DMS 273 (cell line): ENCODE measurements around the gene DSTYK.
"Not testable (repeated sequence)": the region's sequence is repeated elsewhere in the genome, so short reads cannot be mapped to it uniquely, and the experiment has no call there.

Source experiments
- DNase-seq: peaks from one replicate; lab custom pipeline; 2025; ENCODE audit not compliant: unreplicated experiment; lab: John Stamatoyannopoulos, UW

The DSTYK gene

GRCh38 chr1:205179842-205180241 is 31.7 kb downstream of the DSTYK start:
- no peak for DNase-seq

GRCh38 chr1:205172729-205173366 is 38.7 kb downstream of the DSTYK start:
- DNase-seq, result no peak

DNA sequence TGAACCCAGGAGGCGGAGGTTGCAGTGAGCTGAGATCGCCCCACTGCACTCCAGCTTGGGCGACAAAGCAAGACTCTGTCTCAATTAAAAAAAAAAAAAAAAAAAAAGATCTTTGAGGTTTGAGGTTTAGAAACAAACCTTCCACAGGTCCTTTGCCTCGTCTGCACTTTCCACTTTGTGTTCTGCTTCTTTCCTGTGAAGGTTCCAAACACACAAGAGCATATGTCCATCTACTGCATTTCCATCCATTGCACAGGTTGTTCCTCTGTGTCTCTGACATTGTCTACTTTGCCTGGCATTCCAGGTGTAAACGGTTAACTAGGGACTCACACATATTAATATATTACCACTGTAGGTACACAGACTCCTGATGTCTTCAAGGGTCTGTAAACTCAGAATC is 40.1 kb downstream of the DSTYK start:
- no peak for DNase-seq

GRCh38 chr1:205170532-205171269 is 40.8 kb downstream of the DSTYK start:
- no peak for DNase-seq

- no peak for DNase-seq
Observed at GRCh38 chr1:205169248-205169647, 42.3 kb downstream of the DSTYK start.

DNA sequence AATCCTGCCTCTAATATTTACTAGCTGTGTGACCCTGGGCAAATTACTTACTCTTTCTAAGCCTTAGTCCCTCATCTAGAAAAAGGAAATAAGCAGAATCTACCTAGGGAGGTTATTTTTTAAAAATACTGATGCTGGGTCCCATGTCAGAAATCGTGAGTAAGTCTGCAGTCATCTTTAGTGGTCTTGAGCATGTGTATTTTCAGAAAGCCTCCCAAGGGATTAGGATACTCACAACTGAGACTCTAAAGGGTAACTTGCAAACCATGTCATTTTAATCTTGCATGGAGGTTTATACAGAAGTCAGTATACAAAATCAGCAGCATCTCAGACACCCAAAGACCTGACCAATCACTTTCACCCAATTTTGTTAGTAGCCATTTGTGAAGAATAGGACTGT is 43.2 kb downstream of the DSTYK start:
- no peak for DNase-seq

- no peak for DNase-seq
Observed at GRCh38 chr1:205162301-205162700, 49.2 kb downstream of the DSTYK start.

DNA sequence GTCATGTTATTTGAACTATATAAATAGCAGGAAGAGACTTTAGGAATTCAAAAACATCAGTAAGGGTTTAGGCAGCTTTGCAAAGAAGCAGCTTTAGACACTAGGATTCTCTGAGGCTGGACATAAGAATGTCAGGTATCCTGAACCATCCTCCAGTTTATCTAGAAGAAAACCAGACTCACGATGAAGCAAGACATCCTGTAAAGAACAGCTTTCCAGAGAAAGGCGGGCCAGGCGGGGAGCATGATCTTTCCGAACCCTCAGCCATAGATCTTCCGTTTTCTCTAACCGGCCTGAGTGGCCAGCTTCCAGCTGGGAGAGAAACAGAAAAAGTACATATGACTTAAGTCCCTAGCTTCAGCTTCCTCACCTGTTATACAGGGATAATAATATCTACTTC is 50.4 kb downstream of the DSTYK start:
- DNase-seq, result no peak

DNA sequence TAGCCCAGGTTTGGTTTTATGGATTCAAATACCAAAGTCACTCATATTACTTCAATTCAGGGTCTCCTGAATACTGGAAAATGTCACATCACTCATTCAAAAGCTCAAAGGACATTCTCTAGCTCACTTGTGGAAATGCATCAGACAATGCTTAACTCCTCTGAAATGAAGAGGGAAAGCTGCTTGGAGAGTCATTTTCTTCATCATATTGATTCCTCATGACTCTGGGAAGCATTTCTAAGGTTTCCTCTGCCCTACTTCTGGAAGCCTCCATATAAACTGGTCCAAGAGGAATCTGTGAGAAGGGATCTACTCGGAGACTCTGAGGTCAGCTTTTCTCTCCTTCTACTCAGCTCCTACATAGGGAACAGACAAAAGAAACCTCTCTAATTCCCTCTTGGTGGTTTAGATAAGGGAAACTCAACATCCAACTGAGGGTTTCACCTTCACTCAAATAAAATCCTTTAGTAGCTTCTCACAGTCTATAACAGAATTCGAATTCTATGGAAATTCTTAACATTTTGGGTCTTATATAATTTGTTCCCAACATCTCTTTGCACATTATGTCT is 53.4 kb downstream of the DSTYK start:
- no peak for DNase-seq

GRCh38 chr1:205155665-205156377 is 55.7 kb downstream of the DSTYK start:
- DNase-seq, result not testable (repeated sequence)

- no peak for DNase-seq
Observed at GRCh38 chr1:205152505-205152904, 59.0 kb downstream of the DSTYK start.

GRCh38 chr1:205150651-205151428 is 60.7 kb downstream of the DSTYK start:
- no peak for DNase-seq

DNA sequence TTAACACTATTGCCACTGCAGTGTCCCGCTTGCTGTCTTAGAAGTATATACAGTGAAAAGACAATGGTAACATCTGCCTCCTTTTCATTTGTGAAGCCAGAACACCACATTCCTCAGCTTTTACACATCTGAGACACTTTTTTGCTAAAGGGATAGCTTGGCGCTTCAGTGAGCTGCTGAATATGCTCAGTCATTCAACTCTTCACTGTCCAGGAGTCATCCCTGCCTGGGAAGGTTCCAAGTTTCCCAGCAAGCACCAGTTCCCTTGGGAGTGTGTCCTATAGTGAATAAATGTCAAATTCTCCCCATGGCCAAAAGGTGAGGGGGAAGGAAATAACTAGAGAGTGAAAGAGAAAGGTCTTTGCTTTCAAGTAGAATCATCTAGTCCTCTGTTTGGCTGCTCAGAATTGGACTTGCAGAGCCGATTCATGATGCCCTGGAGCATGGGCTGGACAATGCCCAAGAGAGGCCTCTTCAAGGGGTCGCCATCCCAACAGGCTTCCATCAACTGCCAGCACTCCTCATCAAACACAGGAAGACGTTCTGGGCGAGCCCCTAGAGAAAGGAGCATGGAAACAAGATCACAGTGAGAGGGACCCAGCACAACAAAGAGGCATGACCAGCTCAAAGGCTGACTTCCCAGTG is 64.2 kb downstream of the DSTYK start:
- DNase-seq, result no peak

- no peak for DNase-seq
Observed at GRCh38 chr1:205144751-205145150, 66.8 kb downstream of the DSTYK start.

GRCh38 chr1:205144046-205144720 is 67.3 kb downstream of the DSTYK start:
- no peak for DNase-seq

GRCh38 chr1:205142102-205142469 is 69.4 kb downstream of the DSTYK start:
- no peak for DNase-seq

DNA sequence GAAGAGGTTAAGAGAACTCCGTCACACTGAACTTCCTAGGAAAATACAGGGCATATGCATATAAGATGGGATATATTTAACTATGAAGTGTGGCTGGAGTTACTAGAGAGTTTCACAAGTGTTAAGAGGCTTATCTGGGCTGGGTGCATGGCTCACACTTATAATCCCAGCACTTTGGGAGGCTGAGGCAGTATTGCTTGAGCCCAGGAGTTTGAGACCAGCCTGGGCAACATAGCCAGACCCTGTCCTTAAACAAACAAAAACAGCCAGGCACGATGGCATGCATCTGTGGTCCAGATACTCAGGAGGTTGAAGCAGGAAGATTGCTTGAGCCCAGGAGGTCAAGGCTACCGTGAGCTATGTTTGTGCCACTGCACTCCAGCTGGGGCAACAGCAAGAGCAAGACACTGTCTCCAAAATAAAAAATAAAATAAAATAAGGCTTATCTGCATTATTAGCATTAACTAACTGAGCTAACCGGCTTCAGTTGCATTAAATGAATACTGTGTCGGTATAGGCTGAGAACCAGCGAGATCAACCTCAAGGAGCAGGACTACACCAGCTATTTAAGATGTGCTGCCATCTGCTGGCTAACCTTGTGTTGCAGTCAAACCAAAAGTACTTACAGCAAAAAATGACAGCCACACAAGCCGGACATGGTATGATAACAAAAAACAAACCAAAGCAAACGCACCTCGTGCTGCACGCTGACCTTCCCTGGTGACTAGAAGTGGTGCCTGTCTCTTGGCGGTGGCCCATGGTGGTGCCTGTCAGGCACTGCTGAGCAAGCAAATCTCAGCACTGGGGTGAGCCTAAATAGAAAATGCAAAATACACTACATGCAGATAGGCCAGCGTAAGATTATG is 70.0 kb downstream of the DSTYK start:
- DNase-seq, result peak; percentile 90

DNA sequence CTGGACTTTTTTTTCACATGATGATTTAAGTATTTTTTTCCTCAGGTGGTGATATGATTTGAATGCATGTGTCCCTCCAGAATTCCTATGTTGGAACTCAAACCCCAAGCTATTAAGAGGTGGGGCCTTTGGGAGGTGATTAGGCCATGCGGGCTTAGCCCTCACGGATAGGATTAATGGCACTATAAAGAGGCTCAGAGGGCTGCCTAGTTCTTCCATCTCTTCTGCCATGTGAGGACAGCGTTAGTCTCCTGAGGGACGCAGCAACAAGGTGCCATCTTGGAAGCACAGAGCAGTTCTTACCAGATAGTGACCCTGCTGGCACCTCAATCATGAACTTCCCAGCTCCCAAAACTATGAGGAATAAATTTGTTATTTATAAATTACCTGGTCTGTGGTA is 71.4 kb downstream of the DSTYK start:
- no peak for DNase-seq

- no peak for DNase-seq
Observed at GRCh38 chr1:205137901-205138300, 73.6 kb downstream of the DSTYK start.
